Stimulated activated CD4-positive, alpha-beta T cell treated with anti-CD3 and anti-CD28 coated beads, Interleukin-12 subunit alpha, Interleukin-12 subunit beta, amount 100 ng/mL, for 24 hours (primary cell): ENCODE results near the gene EIF1AD.

Experiments
- DNase-seq, 2 experiments: peaks; one replicate each; pipeline ENCODE4 v3.0.0-alpha.2; 2020; ENCODE audit warnings: low read depth in 2 of 2

The EIF1AD gene

DNA sequence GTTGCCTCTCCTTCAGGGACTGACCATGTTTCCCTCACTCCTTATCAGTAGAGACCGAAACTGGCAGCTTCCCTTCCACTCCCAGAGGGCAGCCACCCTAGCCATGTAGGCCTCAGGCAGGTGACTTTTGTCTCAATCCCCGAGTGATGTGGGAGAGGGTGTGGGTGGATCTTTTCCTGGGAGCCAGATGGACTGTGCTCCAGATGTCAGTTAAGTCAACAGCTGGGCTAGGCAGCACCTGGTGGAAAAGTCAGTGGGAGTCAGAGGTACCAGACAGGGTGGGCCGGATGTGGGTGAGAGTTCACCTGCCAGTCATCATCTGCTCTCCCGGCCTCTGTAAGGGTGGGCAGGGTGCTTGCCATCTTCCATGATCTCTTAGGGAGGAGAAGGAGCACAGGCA is 2.2 kb upstream of the EIF1AD start:
- DNase-seq = no peak

GRCh38 chr11:66003291-66003690 is 1.3 kb upstream of the EIF1AD start:
- DNase-seq = no peak

GRCh38 chr11:66002648-66003225 is 780 bp upstream of the EIF1AD start:
- DNase-seq = peak in 1 of 2 experiments; percentile 49

DNA sequence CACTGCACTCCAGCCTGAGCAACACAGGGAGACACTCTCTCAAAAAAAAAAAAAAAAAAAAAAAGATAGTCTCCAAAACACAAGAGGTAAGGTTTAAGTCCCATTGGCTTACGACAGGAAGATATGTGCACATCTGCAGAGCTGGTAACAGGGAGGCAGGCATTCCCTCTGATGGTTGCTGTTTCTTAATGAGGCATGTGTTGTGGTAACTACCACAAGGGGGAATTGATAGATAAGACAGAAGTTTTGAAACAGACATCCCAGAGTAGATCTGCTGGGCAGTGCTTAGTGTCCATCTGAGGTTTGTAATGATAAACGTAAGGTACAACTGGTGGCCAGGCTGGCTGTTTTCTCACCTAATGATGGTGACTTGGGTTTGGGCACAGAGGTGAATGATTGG is 4.7 kb downstream of the EIF1AD start:
- no peak for DNase-seq

DNA sequence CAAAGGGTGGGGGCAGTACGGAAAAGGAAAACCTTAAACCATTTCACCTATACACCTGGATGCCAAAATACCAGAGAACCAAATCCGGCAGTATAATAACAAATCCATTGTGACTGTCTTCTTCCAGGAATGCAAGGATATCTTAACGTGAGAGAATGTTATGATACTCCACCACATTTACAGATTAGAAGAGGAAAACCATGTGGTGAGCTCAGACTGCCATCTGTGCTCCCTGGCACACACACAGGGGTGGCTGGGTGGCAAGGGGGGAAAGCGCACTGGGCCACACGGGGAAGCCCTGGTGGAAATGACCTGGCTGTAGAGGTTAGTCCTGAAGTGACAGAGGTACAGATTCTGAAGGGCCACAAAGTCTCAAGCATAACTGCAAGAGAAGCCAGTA is 9.9 kb downstream of the EIF1AD start:
- DNase-seq = no peak

GRCh38 chr11:65988791-65989592 is 13.0 kb downstream of the EIF1AD start:
- DNase-seq = peak; percentile 75 to 87

- DNase-seq = no peak
Observed at GRCh38 chr11:65987336-65987735, 14.6 kb downstream of the EIF1AD start.

DNA sequence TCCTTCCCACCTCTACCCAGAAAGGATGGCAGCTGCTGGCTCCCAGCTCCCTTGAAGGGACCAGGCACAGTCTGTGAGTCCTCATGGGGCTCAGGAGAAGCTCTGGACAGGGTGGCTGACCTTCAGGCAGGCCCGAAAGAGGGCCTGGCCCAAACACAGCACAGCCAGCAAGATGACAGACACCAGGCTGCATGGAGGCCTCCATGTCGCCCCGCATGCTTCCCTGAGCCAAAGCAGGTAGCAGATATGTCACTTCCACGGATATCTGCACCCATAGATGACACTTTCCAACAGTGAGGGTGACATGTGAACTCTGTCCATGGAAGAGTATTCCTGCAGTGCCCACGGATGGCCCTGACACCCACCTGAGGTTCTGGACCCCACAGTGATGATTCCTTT is 18.4 kb downstream of the EIF1AD start:
- no peak for DNase-seq

- DNase-seq = no peak
Observed at GRCh38 chr11:65982824-65983588, 19.0 kb downstream of the EIF1AD start.

DNA sequence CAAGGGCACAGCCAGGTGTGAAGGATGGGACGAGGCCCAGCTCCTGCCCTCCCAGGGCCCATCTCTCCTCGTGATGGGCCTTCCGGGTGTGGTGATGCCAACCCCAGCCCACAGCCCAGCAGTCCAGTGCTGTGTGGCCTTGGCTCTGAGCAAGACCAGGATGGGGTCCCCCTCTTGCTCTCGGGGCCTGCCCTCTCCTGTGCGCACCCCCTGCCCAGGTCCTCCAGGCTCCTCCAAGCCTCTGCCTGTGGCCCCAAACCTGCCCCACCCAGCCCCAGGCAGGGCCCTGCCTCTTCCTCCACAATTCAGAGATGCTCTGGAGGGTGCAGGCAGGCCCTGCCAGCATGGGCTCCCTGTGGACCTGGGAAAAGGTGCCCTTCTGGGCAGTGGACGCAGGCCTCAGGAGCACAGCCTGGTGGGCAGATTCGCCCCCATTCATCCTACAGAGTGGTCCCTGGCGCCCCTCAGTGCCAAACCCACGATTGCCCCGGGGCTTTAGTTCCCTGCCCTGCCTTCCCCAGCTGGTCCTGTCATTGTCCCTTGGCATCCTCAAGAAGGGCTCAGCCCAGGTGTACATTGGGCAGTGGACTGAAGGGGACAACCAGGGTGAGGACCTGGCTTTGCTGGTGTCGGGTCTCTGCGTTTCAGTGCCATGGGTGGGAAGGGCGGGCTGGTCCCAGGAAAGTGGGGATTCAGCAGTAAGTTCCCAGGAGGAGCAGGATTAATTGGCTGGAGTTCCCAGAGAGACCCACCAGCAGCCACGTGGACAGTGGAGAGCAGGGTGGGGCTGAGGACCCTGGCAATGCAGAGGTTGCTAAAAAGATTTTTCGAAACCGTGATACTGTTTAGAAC is 19.8 kb downstream of the EIF1AD start:
- DNase-seq = no peak

DNA sequence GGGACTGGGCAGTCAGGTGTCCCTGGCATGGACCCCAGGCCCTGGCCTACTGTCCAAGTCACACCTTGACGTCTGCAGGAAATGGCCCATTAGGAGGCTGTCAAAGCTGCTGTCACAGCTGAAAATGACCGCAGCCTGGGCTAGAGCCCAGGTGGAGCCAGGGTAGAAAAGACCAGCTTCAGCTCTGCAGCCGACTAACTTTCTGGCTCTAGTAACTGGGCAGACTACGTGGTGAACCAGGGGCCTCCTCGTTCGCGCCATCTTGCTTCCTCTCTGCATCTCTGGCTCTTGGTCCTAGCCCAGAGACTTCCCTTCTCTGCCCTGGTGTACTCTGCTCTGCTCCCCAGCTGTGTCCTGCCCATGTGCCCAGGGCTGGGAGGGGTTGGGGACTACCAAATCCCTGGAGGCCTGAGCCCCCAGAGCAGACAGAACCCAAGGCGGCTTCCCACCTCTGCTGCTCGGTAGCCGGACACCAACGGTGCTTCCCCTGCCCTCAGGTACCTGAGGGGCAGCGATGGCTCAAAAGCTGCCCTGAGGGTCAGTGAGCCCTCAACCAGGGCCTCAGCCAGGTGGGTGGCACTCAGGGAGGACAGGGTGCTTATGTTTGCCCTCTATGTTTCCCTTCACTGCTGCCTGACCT is 20.7 kb downstream of the EIF1AD start:
- DNase-seq = no peak

- DNase-seq = no peak
Observed at GRCh38 chr11:65979261-65979759, 22.6 kb downstream of the EIF1AD start.

DNA sequence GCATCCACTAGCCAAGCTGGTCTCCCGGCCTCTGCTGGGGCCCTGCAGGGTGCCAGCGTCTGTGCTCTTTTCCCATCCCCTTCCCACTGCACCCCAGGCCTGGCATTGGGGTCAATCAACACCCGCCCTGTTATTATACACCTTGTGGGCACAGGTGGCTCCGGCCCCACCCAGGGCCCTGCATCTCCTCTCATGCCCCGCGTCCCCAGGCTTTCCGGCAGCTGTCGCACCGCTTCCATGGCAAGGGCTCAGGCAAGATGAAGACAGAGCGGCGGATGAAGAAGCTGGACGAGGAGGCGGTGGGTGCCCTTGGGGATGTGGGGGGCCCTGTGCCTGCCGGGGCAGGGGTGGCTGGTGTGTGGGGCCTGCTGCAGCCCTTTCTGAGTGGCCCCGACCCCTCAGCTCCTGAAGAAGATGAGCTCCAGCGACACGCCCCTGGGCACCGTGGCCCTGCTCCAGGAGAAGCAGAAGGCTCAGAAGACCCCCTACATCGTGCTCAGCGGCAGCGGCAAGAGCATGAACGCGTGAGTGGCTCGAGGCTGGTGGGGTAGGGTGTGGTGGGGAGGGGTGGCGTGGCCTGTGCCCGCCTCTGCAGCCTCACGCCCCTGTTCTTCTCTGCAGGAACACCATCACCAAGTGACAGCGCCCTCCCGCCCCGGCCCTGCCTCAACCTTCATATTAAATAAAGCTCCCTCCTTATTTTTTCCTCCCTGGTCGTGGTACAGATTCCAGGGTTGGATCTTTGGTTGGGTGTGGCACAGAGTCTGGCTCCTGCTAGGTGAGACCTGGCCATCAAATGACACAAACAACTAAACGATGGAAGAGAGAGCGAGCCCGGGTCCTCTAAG is 23.3 kb downstream of the EIF1AD start:
- DNase-seq = no peak

GRCh38 chr11:65977621-65978390 is 24.2 kb downstream of the EIF1AD start:
- no peak for DNase-seq

GRCh38 chr11:65976216-65977176 is 25.5 kb downstream of the EIF1AD start:
- DNase-seq = no peak

- DNase-seq = no peak
Observed at GRCh38 chr11:65975771-65976170, 26.2 kb downstream of the EIF1AD start.

GRCh38 chr11:65973439-65974110 is 28.4 kb downstream of the EIF1AD start:
- no peak for DNase-seq

DNA sequence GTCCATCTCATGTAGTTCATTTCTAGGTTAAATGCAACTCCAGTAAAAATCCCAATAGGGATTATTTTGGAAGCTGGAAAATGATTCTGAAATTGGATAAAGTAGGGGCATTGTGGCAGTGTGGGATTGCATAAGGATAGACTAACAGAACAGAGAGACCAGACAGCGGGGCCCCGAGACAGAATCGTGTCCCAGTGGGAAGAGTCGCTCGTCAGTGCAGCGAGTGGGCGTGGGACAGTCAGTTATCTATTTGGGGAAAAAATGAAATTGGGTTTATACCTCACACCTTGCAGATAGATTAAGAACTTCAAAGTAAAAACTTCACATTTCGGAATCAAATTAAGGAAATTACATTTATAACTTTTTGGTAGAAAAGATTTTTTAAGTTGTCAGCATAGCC is 29.8 kb downstream of the EIF1AD start:
- DNase-seq = no peak
